GM10266 (cell line): ENCODE data around the gene LRRC32.
"Not testable (repeated sequence)": the region's sequence is repeated elsewhere in the genome, so short reads cannot be mapped to it uniquely, and the experiment has no call there.

Source experiments
- DNase-seq: peaks from one replicate; pipeline ENCODE4 v3.0.0; 2012; ENCODE audit errors: extremely low spot score
- CTCF ChIP-seq: IDR thresholded peaks from 2 replicates; pipeline ENCODE4 v1.5.1; 2012; ENCODE audit warnings: mild to moderate bottlenecking, low read depth; ENCODE audit not compliant: control insufficient read depth, insufficient read depth; ENCODE audit errors: missing control alignments

LRRC32 gene

DNA sequence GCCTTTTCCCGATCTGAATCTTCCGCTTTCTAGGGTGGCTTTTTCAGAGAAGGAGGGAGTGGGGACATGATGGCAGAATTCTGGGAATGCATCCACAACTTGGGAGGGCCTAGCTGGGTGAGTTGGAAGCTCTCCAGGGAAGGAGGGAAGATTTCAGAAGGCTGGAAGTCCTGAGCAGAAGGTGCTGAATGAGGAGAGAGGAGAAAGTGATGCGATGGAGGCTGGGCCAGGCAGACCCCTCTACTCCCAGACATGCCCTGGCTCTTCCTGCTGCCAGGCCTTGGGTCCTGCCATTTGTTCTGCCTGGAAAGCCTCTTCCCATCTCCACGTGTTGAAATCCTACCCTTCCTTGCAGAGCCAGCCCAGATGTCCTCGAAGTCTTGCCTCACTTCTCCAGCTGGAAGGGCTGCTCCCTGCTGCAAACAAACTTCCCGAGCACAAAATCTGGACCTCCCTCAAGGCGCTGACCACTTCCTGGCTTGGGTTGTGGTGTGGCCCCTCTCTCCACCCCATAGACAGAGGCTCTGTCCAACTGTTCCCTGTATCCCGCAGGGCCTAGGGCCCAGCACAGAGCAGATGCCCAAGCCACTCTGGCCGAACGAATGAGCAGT lies 16.8 kb downstream of the LRRC32 start:
- DNase-seq = no peak
- no peak for TF ChIP-seq CTCF

DNA sequence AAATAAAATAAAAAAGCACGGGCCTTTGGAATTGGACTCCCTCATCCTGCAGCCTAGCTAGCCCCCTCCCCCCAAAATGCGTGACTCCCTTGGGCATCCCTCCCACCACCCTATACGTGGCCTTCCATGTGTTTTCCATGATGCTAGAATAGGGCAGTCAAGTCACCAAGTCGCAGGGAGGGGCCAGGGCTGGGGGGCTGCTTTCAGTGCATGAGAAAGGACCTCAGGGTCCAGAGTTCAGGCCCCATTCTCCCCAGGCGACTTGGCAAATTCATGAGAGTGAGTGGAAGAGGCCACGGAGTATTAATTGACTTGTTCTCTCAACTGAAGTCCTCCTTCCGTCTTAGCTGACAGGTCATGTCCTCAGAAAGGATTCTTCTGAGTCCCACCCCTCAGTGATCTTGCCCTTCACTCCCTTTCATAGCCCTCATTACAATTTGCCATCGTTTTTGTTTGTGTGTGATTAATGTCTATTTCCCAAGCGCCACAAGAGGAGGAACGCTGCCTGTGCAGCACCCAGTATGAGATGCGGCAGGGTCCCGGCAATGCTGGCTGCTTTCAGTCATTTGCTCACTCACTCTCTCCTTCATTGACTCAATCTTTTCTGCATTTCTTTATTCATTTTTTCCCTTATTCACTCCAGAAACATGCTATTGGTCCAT lies 17.4 kb downstream of the LRRC32 start:
- no peak for DNase-seq
- TF ChIP-seq CTCF = no peak

- DNase-seq = no peak
- TF ChIP-seq CTCF = no peak
Measured at GRCh38 chr11:76649851-76650372, 20.6 kb downstream of the LRRC32 start.

DNA sequence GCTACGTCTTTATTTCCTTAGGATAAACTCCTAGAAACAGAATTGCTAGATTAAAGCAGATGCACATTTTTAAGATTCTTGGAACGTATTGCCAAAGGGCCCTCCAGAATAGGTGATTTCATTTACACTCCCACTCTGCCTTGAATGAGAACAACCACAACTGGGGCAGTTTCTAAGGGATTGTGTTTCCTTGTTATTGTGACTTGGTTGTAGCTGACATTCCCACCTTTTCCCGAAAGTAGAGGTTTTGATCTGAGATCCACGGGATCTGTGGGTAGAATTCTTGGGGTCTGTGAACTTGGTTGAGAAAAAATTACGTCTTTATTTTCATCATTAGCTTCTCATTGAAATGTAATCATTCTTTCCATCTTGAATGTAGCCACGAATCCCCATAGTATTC lies 21.5 kb downstream of the LRRC32 start:
- DNase-seq = no peak
- no peak for TF ChIP-seq CTCF

DNA sequence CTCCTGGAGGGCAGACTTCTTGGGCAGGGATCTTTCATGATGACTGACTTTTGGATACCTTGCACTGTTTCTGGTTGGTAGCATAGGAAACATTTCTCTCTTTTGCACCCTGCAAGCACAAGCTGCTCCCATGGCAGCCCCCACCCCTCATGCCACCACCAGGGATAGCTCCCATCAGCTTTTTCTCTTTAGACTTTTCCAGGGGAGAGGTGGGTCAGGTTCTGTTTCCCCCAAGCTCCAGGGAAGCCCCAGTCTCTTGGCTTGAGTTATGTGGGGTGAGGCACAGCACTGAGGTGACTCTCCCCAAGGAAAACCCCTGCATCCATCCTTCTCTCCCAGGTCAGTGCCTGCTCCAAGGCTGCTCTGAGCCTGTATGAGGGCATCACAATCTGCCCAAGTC lies 22.5 kb downstream of the LRRC32 start:
- TF ChIP-seq CTCF = no peak
- DNase-seq = no peak

GRCh38 chr11:76646882-76647534 lies 23.5 kb downstream of the LRRC32 start:
- no peak for TF ChIP-seq CTCF
- no peak for DNase-seq

DNA sequence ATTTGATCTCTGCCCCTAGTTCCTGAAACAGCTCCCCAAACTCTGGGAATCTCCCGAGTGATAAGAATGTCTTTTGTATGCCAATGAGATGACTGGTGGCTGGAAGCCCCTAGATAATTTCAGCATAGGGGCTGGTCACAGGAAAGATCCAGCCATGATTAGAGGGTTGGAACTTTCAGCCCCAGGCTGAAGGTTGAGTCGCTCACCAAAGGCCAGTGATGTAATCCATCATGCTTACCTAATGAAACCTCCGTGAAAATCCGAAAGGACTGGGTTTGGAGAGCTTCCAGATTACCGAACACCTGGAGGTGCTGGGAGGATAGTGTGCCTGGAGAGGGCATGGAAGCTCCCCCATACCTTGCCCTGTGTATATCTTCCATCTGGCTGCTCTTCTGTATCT lies 26.0 kb downstream of the LRRC32 start:
- TF ChIP-seq CTCF = no peak
- DNase-seq = no peak

GRCh38 chr11:76643711-76644110 lies 26.8 kb downstream of the LRRC32 start:
- not testable (repeated sequence) for DNase-seq
